Natural killer cell treated with Interleukin-12 subunit alpha and Interleukin-12 subunit beta and Interleukin-15 and Interleukin-18, amount 100 ng/mL, for 72 hours (primary cell): ENCODE measurements around the gene ATP8B4. TPM values are rescaled to one million over a fixed set of nuclear protein-coding genes. Genes with fewer than 3 reads are reported as not detected.

Source experiments
- ATAC-seq, 2 donors: fragments of 150-1000 bp; cut with Tn5 transposase in 1 of 2; sonication (Bioruptor Pico), chemical (Tn5 transposase) in 1 of 2; 2 replicates each; pipeline ENCODE4 v1.10.0; 2021
- DNase-seq: peaks from one replicate; pipeline ENCODE4 v3.0.0; 2022; ENCODE audit warnings: low spot score
- H3K27ac Mint-ChIP-seq, 2 donors: 1 replicate in 1 of 2; 2 replicates in 1 of 2; pipeline ENCODE4 v1.8.0; 2022; ENCODE audit warnings: mixed read lengths in 2 of 2, mild to moderate bottlenecking in 1 of 2, moderate library complexity in 1 of 2
- H3K27me3 Mint-ChIP-seq, 2 donors: 1 replicate in 1 of 2; 2 replicates in 1 of 2; pipeline ENCODE4 v1.8.0; 2022; ENCODE audit warnings: mixed read lengths in 2 of 2
- H3K36me3 Mint-ChIP-seq: one replicate; pipeline ENCODE4 v1.8.0; 2022; ENCODE audit warnings: mixed read lengths
- H3K4me1 Mint-ChIP-seq, 2 donors: 1 replicate in 1 of 2; 2 replicates in 1 of 2; pipeline ENCODE4 v1.8.0; 2022; ENCODE audit warnings: low read depth in 2 of 2, mixed read lengths in 2 of 2, mild to moderate bottlenecking in 1 of 2
- H3K4me3 Mint-ChIP-seq: one replicate; pipeline ENCODE4 v1.8.0; 2022; ENCODE audit warnings: mixed read lengths
- H3K9me3 Mint-ChIP-seq: 2 replicates; pipeline ENCODE4 v1.8.0; 2022; ENCODE audit warnings: mixed read lengths
- total RNA-seq, 2 donors: library from RNA; stranded (reverse); gene quantifications; one replicate each; pipeline ENCODE4 v1.2.3, GENCODE V29; 2022

Gene ATP8B4
- total RNA-seq, 2 donors from 2014 or later, result 273 to 296 TPM

DNA sequence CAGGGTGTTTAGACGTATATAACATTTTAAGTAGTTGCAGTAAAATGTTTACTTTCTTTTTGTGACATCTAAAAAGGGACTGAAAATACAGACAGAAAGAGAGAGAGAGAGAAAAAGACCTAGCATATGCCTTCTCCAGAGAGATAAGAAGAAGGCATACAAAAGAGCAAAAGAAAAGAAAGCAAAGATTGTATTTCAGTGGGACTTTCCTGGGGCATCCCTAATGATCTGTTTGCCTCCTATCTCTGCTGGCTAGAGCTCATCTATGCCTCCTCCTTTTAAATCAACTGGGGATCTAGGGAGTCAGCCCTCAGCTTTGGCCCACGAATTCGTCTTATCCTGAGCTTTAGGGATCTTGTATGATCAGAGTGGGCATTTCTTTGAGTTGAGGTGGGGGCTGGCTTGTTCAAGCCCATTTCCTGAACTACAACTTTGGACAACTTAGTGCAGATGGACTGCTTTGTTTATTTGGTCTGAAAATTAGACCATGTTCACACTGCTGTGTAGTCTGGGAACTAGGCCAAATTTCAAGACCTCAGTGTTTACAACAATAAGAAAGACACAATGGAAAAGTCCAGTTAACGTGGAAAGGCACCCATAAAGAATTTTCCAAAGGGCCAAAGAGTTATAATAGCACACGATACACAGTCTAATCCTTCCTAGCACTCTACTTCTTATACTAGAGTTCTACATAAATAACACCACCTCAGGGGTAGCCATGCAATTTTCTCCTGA, 61.0 kb downstream of the ATP8B4 start:
- Mint-ChIP-seq H3K4me3 (peak overlapping the region; percentile 68), H3K4me1 (peaks cover 78 to 86% of the 10 kb centered on the region in 2 donors), H3K27me3 (no peaks in the 10 kb centered on the region), H3K9me3 (no peaks in the 10 kb centered on the region), H3K36me3 (peaks cover 52% of the 10 kb centered on the region), H3K27ac (peak overlapping the region; percentile 92 to 98)
- ATAC-seq (no peak), DNase-seq (no peak)

DNA sequence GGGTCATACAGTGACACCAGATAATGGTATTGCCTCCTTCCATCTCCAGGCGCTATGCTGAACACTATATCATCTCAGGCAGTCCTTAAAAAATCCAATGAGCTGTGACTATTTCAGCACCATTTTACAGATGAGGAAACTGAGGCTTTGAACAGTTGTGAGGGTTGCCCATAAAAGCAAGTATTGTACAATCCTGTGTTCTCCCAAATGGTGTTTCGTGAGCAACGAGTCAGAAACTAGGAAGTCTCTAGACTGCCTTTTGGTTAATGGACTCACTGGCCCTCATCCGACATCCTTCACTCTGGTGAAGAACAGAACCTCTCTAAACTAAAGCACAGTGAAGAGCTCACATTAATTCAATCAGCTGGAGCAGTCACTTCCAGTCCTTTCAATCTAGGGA, 61.8 kb downstream of the ATP8B4 start:
- ATAC-seq, result no peak
- Mint-ChIP-seq H3K27ac (peak overlapping the region; percentile 92 to 98), H3K4me3 (peak overlapping the region; percentile 68), H3K9me3 (no peaks in the 10 kb centered on the region), H3K27me3 (no peaks in the 10 kb centered on the region), H3K4me1 (peaks cover 84% of the 10 kb centered on the region in 2 donors), H3K36me3 (peaks cover 53% of the 10 kb centered on the region)
- DNase-seq, result no peak

DNA sequence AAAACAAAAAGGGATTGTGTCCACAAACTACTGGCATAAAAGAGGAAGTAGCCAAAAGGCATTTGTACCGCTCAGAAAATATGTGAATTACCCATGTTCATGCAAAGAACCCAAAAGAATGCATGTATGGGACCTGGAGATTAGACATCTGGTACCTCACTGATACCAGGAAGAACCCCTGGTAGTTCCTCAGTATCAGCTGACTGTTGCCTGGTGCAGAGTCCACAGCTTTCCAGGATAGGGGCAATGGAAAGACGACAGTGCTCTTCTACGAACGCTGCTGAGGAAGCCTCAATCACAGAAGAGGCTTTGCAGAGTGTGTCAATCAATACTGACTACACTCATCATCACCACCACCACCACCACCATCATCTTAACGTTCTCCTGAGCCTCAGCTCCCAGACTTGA, 63.3 kb downstream of the ATP8B4 start:
- Mint-ChIP-seq H3K27me3 (no peaks in the 10 kb centered on the region), H3K27ac (peak overlapping the region; percentile 84 to 98), H3K9me3 (no peaks in the 10 kb centered on the region), H3K36me3 (peaks cover 53% of the 10 kb centered on the region), H3K4me3 (peak overlapping the region; percentile 66), H3K4me1 (peaks cover 85 to 86% of the 10 kb centered on the region in 2 donors)
- DNase-seq (no peak), ATAC-seq (peak in 1 of 2 donors; percentile 48)

DNA sequence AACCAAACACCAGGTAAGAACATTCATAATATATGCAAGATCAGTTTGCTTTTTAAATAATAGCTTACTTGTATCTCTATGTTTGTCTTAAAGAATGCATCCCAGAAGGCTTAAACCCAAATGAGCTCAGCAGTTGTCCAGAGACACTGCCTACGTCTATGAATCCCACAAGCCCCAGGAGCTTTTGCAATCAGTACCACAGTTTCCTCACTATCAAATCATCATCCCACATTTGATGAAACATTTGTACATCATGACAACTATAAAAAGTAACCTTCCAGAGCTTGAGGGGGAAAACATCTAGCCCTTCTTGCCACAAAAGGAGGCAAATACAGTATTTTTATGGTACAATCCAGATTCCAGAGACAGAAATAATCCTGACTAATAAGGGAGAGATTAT, 63.7 kb downstream of the ATP8B4 start:
- ATAC-seq, result peak in 1 of 2 donors; percentile 46
- Mint-ChIP-seq H3K27ac (peak overlapping the region; percentile 84 to 98), H3K4me1 (peaks cover 81% of the 10 kb centered on the region in 2 donors)

DNA sequence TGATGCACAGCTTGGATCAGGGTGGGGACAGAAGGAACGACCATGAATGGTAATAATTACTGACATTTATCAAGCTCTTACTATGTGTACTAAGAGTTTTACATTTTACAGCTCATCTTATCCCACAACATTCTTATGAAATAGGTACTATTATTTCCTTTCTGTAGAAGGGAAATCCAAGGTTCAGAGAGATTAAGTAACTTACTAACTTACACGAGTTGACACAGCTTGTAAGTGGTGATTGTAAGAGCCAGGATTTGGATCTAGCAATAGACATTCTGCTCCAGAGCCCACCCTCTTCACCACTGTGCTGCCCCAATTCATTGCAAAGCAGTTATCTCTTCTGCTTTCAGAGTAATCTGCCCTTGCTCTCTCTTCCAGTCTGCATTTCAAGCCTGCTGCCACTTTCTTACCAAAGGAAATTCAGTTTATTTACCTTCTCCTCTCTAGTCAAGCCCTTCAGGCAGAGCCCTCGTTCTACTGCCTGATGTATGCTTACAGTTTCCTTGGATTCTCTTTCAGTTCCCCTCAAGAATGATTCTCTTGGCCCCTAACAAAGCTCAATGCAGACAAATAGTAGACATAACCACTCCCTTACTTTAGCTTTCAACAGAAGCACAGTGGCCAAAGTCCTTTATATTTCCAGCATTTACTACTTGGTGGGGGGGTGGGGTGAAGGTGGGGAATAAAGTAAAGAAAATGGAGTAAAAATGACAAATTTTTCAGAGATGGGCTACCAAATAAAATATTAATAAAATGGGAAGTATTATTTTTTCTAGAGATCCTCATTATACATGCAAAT, 65.8 kb downstream of the ATP8B4 start:
- H3K27ac Mint-ChIP-seq, result peak overlapping the region; percentile 68 to 98
- DNase-seq (no peak), ATAC-seq (peak in 1 of 2 donors; percentile 59)
- H3K4me1 Mint-ChIP-seq, result peaks cover 77 to 79% of the 10 kb centered on the region in 2 donors
- H3K36me3 Mint-ChIP-seq, result peaks cover 46% of the 10 kb centered on the region
- no peaks in the 10 kb centered on the region for H3K9me3 Mint-ChIP-seq
- H3K4me3 Mint-ChIP-seq, result no peak overlapping the region
- no peaks in the 10 kb centered on the region for H3K27me3 Mint-ChIP-seq

More for the DNA sequence above, 63.7 kb downstream of the ATP8B4 start:
- peak overlapping the region; percentile 66 for H3K4me3 Mint-ChIP-seq
- no peak for DNase-seq
- peaks cover 49% of the 10 kb centered on the region for H3K36me3 Mint-ChIP-seq
- H3K9me3 Mint-ChIP-seq, result no peaks in the 10 kb centered on the region
- H3K27me3 Mint-ChIP-seq, result no peaks in the 10 kb centered on the region

DNA sequence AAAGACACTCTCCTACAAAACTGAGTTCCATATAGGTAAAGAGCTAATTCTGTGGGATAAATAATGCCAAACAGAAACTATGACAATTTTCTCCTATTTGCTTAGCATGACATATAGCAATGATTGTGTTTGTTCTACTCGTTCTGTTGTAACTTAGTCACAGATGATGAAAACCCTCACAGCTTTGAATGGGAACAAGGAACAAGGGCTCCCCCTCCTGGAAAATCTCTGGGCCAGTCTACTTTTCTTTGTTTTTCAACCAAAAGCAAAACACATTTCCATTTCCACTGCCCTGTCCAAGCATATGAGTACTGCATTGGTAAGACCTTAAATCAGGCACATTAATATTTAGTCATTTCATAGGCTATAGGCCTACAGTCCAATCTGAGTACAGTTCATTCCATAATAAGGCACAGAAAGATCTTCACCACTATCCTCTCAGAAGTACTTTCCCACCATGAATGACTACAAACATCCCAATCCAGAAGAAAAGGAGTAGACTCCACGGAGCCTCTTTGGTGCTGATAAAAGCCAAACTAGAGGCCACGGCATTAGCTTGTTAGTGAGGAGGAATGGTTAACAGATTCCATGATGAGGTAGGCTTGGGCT, 67.1 kb downstream of the ATP8B4 start:
- H3K4me3 Mint-ChIP-seq, result peak overlapping the region; percentile 57
- H3K27me3 Mint-ChIP-seq, result no peaks in the 10 kb centered on the region
- peak; percentile 4 to 54 for ATAC-seq
- peaks cover 76 to 80% of the 10 kb centered on the region in 2 donors for H3K4me1 Mint-ChIP-seq
- no peak for DNase-seq
- no peaks in the 10 kb centered on the region for H3K9me3 Mint-ChIP-seq
- peak overlapping the region; percentile 68 to 98 for H3K27ac Mint-ChIP-seq
- H3K36me3 Mint-ChIP-seq, result peaks cover 50% of the 10 kb centered on the region

DNA sequence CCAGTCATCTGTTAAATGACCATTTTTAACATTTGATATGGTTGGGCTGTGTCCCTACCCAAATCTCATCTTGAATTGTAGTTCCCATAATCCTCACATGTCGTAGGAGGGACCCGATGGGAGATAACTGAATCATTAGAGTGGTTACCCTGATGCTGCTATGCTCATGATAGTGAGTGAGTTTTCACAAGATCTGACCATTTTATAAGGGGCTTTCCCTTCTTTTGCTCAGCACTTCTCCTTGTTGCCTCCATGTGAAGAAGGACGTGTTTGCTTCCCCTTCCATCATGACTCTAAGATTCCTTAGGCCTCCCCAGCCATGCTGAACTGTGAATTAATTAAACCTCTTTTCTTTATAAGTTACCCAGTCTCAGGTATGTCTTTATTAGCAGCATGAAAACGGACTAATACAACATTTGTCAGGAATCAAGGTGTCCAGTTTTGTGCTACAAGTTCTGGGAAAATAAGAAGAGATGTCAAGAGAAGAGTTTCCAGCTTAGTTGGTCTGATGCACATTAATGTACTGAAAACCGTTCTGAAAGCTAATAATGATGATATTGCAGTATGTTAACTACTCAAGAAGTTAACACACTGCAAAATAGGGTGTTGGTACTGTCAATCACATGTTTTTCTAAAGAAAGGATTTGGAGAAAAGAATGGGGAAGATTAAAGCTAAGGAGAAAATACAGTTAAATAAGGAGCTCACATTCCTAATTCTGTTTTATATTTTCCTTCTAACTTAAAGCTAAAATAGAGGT, 67.9 kb downstream of the ATP8B4 start:
- Mint-ChIP-seq H3K27ac (peak overlapping the region; percentile 68 to 98), H3K9me3 (no peaks in the 10 kb centered on the region), H3K4me3 (no peak overlapping the region), H3K36me3 (peaks cover 53% of the 10 kb centered on the region), H3K27me3 (no peaks in the 10 kb centered on the region), H3K4me1 (peaks cover 80 to 86% of the 10 kb centered on the region in 2 donors)
- no peak for DNase-seq
- no peak for ATAC-seq

DNA sequence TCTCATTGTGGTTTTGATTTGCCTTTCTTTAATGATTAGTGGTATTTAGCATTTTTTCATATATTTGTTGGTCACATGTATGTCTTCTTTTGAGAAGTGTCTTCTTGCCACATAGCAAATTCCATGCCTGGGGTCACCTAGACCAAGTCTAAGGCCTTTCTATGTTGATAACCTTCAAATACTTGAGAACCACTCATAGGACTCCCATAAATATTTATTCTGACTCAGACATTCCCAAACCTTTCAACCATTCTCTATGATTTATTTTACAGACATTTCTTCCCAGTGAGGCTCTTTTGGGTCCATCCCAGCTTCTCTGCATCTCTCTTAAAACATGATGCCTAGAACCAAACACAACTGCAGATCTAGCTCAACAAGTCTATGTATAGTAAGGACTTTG, 69.2 kb downstream of the ATP8B4 start:
- DNase-seq (no peak), ATAC-seq (no peak)
- no peak overlapping the region for H3K4me3 Mint-ChIP-seq
- peak overlapping the region; percentile 23 to 53 for H3K27ac Mint-ChIP-seq
- H3K27me3 Mint-ChIP-seq, result no peaks in the 10 kb centered on the region
- H3K9me3 Mint-ChIP-seq, result no peaks in the 10 kb centered on the region
- peaks cover 49% of the 10 kb centered on the region for H3K36me3 Mint-ChIP-seq
- H3K4me1 Mint-ChIP-seq, result peaks cover 77 to 82% of the 10 kb centered on the region in 2 donors

DNA sequence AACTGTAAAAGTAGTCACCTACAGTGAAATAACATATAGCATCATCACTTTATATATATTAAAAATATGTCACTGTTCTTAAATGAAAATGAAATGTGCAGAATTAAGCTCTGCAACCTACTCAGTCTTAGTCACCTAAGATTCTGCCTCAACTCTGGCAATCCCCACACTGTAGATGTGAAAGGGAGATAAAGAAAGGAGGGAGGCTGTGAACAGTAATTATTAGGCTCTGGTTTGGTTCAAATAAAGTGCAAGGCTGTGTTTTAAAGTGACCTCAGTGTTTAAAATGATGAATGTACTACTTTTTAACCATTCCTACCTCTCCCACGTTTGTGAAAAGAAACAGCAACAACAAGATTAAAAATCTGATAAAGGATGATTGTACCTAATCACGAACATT, 72.2 kb downstream of the ATP8B4 start:
- H3K27me3 Mint-ChIP-seq, result no peaks in the 10 kb centered on the region
- no peak for DNase-seq
- H3K27ac Mint-ChIP-seq, result peak overlapping the region; percentile 92 to 96
- H3K9me3 Mint-ChIP-seq, result peaks cover 8% of the 10 kb centered on the region
- H3K4me3 Mint-ChIP-seq, result peak overlapping the region; percentile 77
- H3K36me3 Mint-ChIP-seq, result peaks cover 62% of the 10 kb centered on the region
- peak; percentile 80 to 84 for ATAC-seq
- peaks cover 68 to 76% of the 10 kb centered on the region in 2 donors for H3K4me1 Mint-ChIP-seq

DNA sequence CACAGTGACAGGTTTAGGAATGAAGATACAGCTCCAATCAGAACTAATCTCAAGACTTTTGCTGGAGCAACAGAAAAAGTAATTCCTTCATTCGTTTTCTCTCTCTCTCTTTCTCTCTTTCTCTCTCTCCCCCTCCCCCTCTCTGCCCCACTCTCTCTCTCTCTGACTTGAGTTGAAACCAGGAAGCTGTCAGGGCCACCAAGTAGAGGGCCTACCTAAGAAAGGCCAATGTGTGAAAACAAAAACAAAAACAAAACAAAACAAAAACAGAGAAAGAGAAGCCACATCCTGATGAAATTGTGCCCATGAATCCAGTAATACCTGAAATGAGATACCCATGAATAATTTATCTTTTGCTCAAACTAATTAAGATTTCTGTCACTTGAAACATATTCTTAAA, 72.9 kb downstream of the ATP8B4 start:
- no peaks in the 10 kb centered on the region for H3K27me3 Mint-ChIP-seq
- ATAC-seq (peak; percentile 73 to 74), DNase-seq (no peak)
- H3K4me1 Mint-ChIP-seq, result peaks cover 64 to 69% of the 10 kb centered on the region in 2 donors
- peak overlapping the region; percentile 77 for H3K4me3 Mint-ChIP-seq
- H3K27ac Mint-ChIP-seq, result peak overlapping the region; percentile 92 to 96
- peaks cover 8% of the 10 kb centered on the region for H3K9me3 Mint-ChIP-seq
- peaks cover 61% of the 10 kb centered on the region for H3K36me3 Mint-ChIP-seq

DNA sequence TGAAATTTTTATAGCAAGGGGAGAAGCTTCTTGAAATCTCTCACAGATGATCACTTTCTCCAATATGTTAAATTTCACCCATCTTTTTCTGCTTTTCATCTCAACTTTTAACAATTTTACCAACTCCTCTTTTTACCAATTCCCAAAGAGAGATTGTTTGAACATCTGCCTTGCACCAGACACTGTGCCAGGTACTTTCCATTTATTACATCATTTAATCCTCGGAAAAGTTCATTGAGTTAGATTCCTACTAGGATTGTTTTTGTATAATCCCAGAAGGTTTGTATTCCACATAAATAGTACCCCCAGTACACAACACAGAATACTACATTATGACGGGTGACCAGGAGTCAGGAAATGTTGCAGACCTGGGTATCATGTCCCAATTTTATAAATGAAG, 74.1 kb downstream of the ATP8B4 start:
- peak overlapping the region; percentile 92 to 96 for H3K27ac Mint-ChIP-seq
- H3K27me3 Mint-ChIP-seq, result no peaks in the 10 kb centered on the region
- peaks cover 66% of the 10 kb centered on the region for H3K36me3 Mint-ChIP-seq
- DNase-seq (no peak), ATAC-seq (no peak)
- peaks cover 61 to 70% of the 10 kb centered on the region in 2 donors for H3K4me1 Mint-ChIP-seq
- peak overlapping the region; percentile 1 for H3K4me3 Mint-ChIP-seq
- H3K9me3 Mint-ChIP-seq, result peaks cover 8% of the 10 kb centered on the region

DNA sequence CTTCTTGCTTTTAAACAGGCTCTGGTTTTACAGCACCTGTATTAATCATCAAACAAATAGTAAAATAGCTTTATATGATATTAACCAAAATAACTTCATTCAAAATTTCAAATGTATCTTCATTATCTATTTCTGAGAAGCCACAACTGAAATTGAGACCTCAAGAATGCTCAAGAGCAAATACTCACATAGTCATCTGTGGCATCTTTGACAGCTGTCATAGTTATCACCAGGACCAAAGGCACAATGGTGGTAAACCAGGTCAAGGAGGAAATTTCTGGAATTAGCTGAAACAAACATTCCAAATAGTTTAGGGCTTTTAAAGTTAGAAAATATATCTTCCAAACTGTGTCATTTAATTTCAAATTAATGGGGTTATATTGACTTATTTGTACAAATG, 74.6 kb downstream of the ATP8B4 start:
- H3K4me3 Mint-ChIP-seq, result no peak overlapping the region
- peaks cover 57 to 68% of the 10 kb centered on the region in 2 donors for H3K4me1 Mint-ChIP-seq
- peaks cover 61% of the 10 kb centered on the region for H3K36me3 Mint-ChIP-seq
- no peak for DNase-seq
- peaks cover 8% of the 10 kb centered on the region for H3K9me3 Mint-ChIP-seq
- no peak for ATAC-seq
- peak overlapping the region; percentile 92 to 96 for H3K27ac Mint-ChIP-seq
- no peaks in the 10 kb centered on the region for H3K27me3 Mint-ChIP-seq

DNA sequence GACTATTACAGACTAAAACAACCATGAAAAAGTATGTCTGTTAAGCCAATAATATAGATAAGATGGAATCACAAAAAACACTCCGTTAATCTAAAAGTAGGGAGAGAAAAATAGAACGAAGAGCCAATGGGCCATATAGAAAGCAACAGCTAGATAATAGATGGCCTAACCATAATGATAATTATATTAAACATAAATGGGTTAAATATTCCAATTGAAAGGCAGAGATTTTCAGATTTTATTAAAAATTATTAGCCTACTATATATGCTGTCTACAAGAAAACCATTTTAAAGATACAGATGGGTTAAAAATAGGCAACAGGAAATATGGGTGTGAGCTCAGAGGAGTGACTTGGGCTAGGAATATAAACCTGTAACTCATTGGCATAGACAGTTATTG, 76.3 kb downstream of the ATP8B4 start:
- peaks cover 41 to 59% of the 10 kb centered on the region in 2 donors for H3K4me1 Mint-ChIP-seq
- ATAC-seq (no peak), DNase-seq (no peak)
- H3K36me3 Mint-ChIP-seq, result peaks cover 65% of the 10 kb centered on the region
- H3K27ac Mint-ChIP-seq, result peak overlapping the region; percentile 14 to 61
- H3K27me3 Mint-ChIP-seq, result no peaks in the 10 kb centered on the region
- H3K9me3 Mint-ChIP-seq, result peaks cover 8% of the 10 kb centered on the region
- H3K4me3 Mint-ChIP-seq, result no peak overlapping the region
